Stimulated activated CD8-positive, alpha-beta memory T cell treated with anti-CD3 and anti-CD28 coated beads, Interleukin-4, amount 100 ng/mL, for 24 hours (primary cell): Measurements from ENCODE around the gene TSPAN33.
"Not testable (repeated sequence)": the region's sequence is repeated elsewhere in the genome, so short reads cannot be mapped to it uniquely, and the experiment has no call there.

Experiments
- DNase-seq: peaks from one replicate; pipeline ENCODE4 v3.0.0-alpha.2; 2020; ENCODE audit warnings: low read depth

The TSPAN33 gene

GRCh38 chr7:129170441-129171021 lies 26.0 kb downstream of the TSPAN33 start:
- DNase-seq: no peak

- DNase-seq: not testable (repeated sequence)
Observed at GRCh38 chr7:129173861-129174260, 29.4 kb downstream of the TSPAN33 start.

GRCh38 chr7:129176916-129177710 lies 32.6 kb downstream of the TSPAN33 start:
- no peak for DNase-seq

DNA sequence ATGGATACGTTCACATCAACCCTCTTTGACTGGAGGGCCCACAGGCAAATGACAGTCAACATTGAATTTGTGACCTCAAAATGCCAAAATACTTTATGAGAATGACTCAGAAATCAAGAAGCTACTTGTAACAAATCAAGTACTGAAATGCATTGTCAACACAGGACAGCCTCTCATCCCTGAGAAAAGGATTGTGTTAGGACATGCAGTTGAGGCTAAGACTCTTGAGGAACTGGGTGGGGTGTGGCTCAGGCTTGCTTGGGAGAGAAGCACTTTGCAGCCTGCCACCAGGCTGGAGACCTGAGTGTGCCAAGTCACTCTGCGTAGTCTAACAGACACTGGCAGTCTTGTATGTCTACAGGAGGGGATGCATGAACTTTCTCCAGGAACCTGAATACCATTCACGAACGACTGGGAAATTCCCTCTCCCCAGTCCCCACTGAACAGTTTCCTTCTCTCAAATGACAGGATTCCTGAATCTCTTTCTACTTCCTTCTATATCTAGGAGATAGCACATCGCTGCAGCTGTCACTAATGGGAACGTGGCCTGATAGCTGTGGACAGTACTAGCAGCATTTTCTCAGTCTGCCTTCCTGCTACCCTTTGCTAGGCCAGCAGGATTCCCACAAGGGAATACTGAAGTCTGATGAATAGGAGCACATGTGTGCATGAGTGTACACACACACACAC lies 40.6 kb downstream of the TSPAN33 start:
- no peak for DNase-seq

- DNase-seq: no peak
Observed at GRCh38 chr7:129186749-129187260, 42.3 kb downstream of the TSPAN33 start.

- no peak for DNase-seq
Observed at GRCh38 chr7:129187681-129188371, 43.3 kb downstream of the TSPAN33 start.

DNA sequence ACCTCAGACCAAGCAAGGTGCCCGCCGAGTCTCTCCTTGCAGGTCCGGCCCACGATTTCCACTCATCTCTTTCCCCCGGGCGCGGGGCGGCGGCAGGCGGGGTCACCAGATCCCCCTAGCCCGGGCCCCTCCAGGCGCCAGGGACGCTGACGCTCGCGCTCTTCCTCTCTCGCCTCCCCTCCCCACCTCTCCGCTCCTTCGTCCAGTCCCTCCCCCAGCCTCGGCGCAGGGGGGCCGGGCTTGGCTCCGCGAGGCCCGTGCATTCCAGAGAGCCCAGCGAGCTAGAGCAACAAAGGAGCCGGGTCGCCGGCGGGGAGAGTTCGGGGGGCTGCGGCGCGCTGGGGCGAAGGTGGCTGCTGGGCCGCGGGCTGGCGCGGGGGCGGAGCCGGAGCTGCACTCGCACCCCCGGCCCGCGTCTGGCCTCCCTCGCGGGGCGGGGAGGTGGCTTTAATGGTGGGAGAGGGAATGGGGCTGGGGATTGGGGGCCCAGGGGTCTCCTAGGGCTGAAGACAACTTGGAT lies 43.9 kb downstream of the TSPAN33 start, which contains the start of gene SMO:
Gene SMO (plus strand): TSS at position 262 of the 520 bp plus-strand sequence. CDS start 519 bp downstream, outside the sequence.
- DNase-seq: no peak

GRCh38 chr7:129188892-129189660 lies 44.6 kb downstream of the TSPAN33 start:
- DNase-seq: no peak

- DNase-seq: no peak
Observed at GRCh38 chr7:129189661-129190310, 45.3 kb downstream of the TSPAN33 start.

GRCh38 chr7:129191272-129191671 lies 46.8 kb downstream of the TSPAN33 start:
- DNase-seq: no peak

DNA sequence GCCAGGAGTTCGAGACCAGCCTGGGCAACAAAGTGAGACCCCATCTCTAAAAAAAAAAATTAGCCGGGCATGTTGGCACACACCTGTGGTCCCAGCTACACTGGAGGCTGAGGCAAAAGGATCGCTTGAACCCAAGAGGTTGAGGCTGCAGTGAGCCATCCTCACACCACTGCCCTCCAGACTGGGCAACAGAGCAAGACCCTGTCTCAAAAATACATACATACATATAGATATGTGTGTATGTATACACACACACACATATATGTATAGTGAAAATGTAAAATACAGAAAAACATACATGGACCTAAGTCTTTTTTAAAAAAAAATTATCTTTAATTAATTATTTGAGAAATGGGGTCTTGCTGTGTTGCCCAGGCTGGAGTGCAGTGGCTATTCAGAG lies 49.4 kb downstream of the TSPAN33 start:
- no peak for DNase-seq

DNA sequence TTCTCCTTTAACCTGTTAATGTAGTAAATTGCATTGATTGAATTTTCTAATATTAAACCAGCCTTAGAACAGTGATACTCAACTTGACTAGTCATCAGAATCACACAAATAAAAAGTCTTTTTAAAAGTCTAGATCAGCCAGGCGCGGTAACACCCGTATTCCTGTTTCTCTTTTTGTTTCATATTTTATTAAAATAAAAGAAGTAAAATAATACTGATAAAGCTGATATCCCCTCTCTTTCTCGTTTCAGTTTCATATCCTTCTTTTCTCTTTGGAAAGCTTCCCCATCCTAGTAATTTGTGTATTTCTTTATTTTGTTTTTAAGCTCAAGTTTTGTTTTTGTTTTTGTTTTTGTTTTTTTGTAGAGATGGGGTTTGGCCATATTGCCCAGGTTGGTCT lies 53.3 kb downstream of the TSPAN33 start:
- DNase-seq: no peak

DNA sequence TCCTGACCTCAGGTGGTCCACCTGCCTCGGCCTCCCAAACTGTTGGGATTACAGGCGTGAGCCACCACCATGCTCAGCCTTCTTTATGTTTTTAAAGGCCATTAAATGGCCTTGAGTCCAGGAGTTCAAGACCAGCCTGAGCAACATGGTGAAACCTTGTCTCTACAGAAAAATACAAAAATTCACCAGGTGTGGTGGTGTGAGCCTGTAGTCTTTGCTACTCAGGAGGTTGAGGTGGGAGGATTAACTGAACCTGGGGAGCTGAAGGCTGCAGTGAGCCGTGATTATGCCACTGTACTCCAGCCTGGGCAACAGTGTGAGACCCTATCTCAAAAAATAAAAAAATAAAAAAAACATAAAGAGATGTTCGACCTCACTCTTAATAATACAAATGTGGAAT lies 54.9 kb downstream of the TSPAN33 start:
- no peak for DNase-seq

DNA sequence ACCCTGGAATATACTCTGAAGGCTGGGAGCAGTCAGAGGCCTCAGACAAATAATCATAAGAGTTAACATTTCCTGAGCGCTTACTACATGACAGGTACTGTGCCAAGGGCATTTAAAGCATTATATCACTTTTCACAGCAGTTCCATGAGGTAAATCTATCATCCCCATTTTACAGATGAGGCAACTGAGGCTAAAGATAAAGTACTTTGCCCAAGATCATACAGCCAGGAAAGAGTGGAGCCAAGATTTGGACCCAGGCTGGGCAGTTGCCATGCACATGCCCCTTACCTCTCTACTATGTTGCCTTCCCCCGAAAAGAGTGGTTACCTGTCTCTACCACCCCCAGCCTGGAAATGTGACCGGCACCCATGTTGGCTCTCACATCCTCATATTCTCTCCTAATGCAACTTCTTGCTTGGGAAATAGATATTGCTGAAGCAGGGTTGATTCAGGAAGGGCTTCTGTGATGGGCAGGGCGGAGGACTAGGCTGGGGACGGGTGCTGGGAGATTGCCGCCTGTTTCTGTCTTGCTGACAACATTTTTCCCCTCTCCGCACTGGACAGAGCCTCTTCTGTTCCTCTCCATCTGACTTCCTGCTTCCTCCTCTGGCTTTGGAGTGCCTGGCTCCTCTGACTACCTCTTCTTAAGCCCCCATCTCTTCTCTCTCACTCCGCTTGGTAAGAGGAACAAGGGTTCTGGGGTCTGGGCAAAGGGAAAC lies 57.7 kb downstream of the TSPAN33 start:
- no peak for DNase-seq

DNA sequence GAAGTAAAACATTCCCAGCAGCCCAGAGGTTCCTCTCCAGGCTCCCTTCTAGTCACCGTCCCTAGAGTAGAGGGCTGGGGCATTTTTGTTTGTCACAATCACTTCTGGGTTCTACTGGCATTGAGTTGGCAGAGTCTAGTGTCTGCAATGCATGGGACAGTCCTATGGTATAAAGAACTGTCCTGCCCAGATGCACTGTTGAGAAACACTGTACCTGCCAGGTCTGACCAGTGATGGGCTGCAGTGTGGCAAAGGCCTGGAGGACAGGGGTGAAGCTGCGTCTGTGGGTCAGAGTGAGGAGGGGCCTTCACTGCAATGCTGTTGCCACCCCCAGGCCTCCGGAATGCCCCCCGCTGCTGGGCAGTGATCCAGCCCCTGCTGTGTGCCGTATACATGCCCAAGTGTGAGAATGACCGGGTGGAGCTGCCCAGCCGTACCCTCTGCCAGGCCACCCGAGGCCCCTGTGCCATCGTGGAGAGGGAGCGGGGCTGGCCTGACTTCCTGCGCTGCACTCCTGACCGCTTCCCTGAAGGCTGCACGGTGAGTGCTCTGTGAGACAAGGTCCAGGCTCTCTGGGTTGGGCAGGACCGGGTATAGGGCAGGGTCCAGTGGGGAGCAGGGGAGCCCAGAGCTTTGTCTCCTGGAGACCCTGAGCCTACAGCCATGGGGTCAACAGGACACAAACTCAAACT lies 58.7 kb downstream of the TSPAN33 start:
- DNase-seq: no peak

DNA sequence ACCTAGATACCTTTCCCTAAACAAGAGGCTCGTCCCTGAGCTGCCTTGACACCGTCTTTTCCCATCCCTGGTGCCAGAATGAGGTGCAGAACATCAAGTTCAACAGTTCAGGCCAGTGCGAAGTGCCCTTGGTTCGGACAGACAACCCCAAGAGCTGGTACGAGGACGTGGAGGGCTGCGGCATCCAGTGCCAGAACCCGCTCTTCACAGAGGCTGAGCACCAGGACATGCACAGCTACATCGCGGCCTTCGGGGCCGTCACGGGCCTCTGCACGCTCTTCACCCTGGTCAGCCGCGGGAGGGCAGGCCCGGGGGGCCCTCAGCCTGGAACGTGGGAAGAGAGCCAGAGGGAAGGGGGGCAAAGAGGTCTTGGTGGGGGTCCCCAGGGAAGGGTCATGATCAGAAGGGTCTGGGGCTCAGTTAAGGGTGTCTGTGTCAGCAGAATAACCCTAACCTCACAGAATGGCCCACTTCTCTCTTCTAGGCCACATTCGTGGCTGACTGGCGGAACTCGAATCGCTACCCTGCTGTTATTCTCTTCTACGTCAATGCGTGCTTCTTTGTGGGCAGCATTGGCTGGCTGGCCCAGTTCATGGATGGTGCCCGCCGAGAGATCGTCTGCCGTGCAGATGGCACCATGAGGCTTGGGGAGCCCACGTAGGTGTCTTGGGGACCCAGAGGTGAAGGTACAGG lies 60.8 kb downstream of the TSPAN33 start:
- DNase-seq: no peak

GRCh38 chr7:129205987-129206785 lies 61.7 kb downstream of the TSPAN33 start:
- DNase-seq: no peak

GRCh38 chr7:129208667-129209066 lies 64.2 kb downstream of the TSPAN33 start:
- no peak for DNase-seq
